GM21381 (cell line): ENCODE measurements around the gene ABLIM2.

Experiments
- ATAC-seq: cut with Tn5 transposase; IDR thresholded peaks from one replicate; pipeline ENCODE4 v1.9.1; 2021; ENCODE audit warnings: mild to moderate bottlenecking, moderate library complexity; ENCODE audit not compliant: unreplicated experiment

Gene ABLIM2

GRCh38 chr4:8009710-8010511 is 148.7 kb downstream of the ABLIM2 start:
- ATAC-seq, result no peak

DNA sequence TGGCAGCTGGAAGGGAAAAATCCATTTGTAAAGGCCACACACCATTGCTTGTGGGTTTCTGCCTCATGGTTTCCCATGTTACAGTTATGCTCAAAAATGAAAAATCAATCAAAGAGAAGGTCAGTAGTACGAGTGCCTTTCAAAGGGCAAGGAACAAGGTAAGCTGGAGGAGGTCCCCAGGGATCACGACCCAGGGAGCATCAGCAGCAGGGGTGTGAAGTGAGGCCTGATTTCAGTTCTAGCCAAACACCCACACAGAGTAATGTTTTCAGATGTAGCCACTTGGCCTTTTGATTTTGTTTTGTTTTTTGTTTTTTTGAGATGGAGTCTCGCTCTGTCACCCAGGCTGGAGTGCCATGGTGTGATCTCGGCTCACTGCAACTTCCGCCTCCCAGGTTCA is 149.5 kb downstream of the ABLIM2 start:
- ATAC-seq, result no peak

DNA sequence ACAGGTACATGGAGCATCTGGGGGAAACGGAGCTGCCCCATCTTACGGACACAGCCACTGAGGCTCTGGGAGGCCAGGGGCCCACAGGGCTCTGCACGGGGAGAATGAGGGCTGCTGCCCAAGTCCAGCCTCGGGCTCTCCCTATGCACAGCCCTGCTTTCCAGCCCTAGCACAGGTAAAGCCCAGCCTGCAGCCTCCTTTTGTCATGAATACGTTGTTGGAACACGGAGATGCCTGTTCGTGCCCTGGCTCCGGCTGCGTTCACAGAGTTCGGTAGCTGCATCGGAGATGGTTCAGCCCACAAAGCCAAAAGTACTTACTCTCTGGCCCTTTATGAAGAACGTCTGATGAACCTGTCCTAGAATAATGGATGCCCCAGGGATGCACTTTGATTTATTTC is 150.2 kb downstream of the ABLIM2 start:
- ATAC-seq, result no peak

DNA sequence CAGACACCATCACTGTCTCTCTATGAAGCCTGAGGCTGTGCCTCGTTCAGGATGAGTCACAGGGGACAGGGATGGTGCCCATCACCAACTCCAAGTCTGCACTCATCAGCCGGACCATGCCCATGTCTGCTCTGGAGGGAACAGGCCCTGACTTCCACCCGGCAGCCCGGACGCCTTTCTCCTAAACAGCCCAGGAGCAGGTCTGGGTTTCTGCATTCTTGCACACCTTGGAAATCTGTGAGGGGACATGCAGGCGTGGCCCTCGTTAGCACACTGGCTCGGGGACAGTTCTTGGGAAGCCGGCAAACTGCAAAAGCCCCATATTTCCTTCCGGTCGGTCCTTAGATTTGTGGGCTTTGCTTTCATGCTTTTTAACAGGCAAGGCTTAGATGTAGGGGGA is 151.0 kb downstream of the ABLIM2 start:
- ATAC-seq, result no peak

DNA sequence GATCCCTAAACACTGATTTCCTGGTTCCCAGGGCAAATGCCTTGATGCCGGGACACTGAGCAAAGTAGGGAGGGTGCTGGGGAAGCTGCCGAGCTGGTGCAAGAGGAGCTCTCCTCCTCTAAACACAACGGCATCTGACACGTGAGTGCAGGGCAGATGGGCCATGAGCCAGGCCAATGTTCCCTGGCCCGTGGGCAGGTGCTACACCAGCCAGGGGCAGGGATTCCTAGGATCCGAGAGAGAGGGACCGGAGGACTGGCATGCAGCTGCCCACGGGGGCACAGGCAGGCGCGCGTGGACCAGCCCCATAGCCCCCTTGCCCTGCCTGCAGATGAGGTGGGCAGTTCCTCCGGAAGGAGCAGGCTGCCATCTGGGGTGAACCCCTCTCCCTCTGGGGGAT is 152.1 kb downstream of the ABLIM2 start:
- no peak for ATAC-seq

DNA sequence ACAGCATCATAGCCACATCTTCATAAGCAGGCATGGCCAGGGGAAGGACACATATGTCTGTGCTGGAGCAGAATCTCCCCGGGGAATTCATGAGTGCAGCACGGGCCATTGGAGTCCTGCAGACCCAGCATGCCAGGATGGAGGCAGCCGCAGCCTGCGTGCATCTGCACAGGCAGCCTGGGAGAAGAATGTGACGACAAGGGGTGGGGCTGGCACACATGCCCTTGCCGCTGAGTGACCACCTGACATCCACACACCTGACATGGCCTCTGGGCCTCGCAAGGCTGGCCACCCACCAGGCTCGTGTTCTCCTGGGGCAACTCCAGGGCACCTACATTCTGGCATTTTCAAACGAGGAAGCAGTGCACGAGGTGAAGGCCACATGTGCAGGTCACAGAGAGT is 152.8 kb downstream of the ABLIM2 start:
- no peak for ATAC-seq

GRCh38 chr4:8005033-8005808 is 153.4 kb downstream of the ABLIM2 start:
- ATAC-seq, result no peak

DNA sequence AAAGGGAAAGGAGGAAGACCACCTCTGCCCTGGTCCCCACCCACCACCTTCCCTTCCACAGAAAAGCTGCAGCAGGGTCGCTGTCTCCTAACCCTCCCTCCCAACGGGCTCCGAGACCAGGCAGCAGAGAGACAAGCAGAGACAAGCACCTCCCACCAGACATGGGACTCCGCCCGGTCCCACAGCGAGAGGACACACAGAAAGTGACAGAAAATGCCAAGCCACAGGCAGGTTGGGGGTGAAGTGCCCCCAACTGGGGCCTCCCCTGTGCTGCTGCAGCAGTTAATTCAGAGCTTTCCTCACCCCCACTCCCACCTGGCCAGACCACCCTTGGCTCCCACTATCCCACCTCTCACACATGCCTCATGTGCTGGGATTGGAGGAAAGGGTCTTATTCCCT is 154.5 kb downstream of the ABLIM2 start:
- ATAC-seq, result no peak

- no peak for ATAC-seq
These were observed 155.9 kb downstream of the ABLIM2 start for GRCh38 chr4:8002525-8003309.

- no peak for ATAC-seq
These were observed 156.9 kb downstream of the ABLIM2 start for GRCh38 chr4:8001564-8002355.

DNA sequence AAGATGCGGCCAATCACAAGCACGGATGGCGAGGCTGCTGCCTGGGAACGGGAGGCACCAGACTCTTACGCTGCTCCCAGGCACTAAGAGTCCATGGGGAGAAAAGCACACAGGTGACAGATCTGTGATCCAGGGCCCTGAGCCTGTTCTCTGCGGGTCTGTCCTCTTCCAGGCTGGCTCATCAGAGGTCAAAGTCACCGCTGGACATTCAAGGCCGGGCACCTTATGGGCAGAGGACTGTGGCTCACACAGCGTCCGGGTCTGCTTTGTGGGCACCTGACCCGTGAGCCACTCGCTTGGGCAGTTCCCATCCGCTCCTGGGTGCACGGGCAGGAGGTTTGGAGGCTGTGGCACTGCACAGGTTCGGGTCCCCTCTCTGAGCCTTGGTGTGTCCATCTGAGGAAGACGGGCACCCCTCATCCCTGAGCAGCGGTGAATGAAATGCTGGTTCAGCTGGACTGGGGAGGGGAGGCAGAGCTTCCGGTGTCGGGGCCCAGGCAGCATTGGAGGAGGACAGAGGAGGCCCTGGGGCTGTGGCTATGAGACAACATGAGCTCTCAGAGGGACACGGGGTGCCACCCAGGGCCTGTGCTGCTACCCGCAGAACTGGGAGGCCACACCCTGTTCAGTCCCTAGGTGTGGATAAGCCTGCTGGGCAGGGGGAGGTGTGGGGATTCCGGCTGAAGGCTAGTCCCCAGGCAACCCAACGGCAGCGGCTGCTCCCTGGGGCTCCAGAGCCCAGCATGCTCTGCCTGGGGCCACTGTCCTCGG is 157.7 kb downstream of the ABLIM2 start:
- ATAC-seq, result no peak

GRCh38 chr4:8000247-8000646 is 158.4 kb downstream of the ABLIM2 start:
- ATAC-seq, result no peak

DNA sequence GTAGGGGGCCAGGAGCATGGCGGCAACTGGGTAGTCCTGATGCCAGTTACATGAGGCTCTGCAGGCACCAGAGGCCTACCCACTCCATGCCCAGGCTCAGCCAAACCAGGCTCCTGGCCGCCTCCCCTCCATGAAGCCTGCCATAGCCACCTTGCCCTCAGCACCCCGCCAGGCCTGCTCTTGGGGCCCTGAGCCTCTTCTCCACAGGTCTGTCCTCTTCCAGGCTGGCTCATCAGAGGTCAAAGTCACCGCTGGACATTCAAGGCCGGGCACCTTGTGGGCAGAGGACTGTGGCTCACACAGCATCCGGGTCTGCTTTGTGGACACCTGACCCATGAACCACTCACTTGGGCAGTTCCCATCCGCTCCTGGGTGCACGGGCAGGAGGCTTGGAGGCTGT is 158.9 kb downstream of the ABLIM2 start:
- no peak for ATAC-seq

GRCh38 chr4:7999279-7999678 is 159.3 kb downstream of the ABLIM2 start:
- ATAC-seq, result no peak

DNA sequence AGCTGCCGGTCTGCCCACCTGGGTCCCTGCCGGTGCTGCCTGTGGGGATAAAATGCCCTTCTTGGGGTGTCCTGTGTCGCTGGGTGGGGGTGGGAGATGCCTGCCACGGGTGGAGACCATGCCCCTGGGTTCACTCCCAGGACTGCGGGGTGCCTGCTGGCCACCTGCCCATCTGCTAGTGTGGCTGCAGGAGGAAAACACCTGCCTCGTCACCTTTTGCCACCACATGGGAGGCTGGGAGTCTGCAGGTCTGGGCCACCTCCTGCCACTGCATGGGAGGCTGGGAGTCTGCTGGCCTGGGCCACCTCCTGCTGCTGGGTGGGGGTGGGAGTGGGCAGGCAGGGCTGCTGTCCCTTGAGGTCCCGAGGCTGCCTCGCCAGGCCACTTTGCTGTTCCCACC is 160.2 kb downstream of the ABLIM2 start:
- no peak for ATAC-seq

DNA sequence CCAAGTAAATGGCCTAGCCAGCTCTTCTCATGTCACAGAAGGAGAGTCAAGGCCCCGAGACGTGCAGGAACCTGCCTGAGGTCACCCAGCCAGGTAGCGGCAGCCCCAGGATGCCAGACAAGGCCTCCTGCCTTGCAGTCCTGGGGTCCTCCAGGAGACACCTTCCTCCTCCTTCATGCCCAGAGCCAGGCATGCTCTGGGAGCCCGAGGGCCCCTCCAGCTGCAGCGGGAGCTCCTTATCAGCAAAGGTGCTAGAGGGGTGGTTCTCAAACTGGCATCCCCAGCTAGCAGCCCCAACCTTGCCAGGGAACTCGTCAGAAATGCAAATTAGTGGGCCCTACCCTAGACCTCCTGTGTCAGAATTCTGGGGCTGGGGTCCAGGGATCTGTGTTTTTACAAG is 162.7 kb downstream of the ABLIM2 start:
- no peak for ATAC-seq

DNA sequence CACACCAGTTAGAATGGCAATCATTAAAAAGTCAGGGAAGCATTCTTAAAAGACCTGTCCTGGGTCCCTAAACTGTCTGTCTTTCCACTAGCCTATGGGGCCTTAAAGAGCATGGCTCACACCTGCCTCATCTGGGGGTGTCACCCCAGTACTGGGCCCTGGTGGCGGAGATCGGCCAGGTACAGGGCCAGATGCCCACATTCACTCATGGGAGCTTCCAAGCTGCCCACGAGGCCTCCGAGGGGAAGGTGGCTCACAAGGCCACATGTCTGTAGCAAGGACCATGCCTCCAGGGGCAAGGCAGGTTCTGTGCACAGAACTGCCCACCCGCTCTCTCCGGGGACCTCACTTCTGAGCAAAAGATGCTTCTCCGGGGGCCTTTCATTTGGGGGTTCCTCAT is 163.5 kb downstream of the ABLIM2 start:
- ATAC-seq, result no peak

GRCh38 chr4:7993671-7994070 is 164.9 kb downstream of the ABLIM2 start:
- no peak for ATAC-seq

- ATAC-seq, result no peak
These were observed 165.8 kb downstream of the ABLIM2 start for GRCh38 chr4:7992846-7993245.
